NCI-H2107 treated with DMSO at 0.1 percent for 48 hours (cell line): ENCODE results near the gene COL2A1.

Source experiments
- DNase-seq: peaks from one replicate; lab custom pipeline; 2025; ENCODE audit not compliant: unreplicated experiment; lab: John Stamatoyannopoulos, UW

The COL2A1 gene

GRCh38 chr12:48031135-48031960 is 27.1 kb upstream of the COL2A1 start:
- no peak for DNase-seq

GRCh38 chr12:48030173-48030650 is 25.9 kb upstream of the COL2A1 start:
- peak; percentile 34 for DNase-seq

GRCh38 chr12:48029491-48030172 is 25.4 kb upstream of the COL2A1 start:
- no peak for DNase-seq

GRCh38 chr12:48028541-48029431 is 24.5 kb upstream of the COL2A1 start:
- no peak for DNase-seq

- no peak for DNase-seq
Measured at GRCh38 chr12:48027183-48028002, 23.1 kb upstream of the COL2A1 start.

- no peak for DNase-seq
Measured at GRCh38 chr12:48026060-48026827, 22.0 kb upstream of the COL2A1 start.

GRCh38 chr12:48025281-48025680 is 21.0 kb upstream of the COL2A1 start:
- DNase-seq, result no peak

- no peak for DNase-seq
Measured at GRCh38 chr12:48024735-48025134, 20.5 kb upstream of the COL2A1 start.

- DNase-seq, result peak; percentile 77
Measured at GRCh38 chr12:48023386-48023785, 19.1 kb upstream of the COL2A1 start.

GRCh38 chr12:48022676-48023385 is 18.6 kb upstream of the COL2A1 start:
- DNase-seq, result no peak

- no peak for DNase-seq
Measured at GRCh38 chr12:48022180-48022521, 17.9 kb upstream of the COL2A1 start.

GRCh38 chr12:48021485-48022179 is 17.4 kb upstream of the COL2A1 start:
- peak; percentile 74 for DNase-seq

- DNase-seq, result no peak
Measured at GRCh38 chr12:48019639-48020265, 15.5 kb upstream of the COL2A1 start.

- DNase-seq, result no peak
Measured at GRCh38 chr12:48018618-48018995, 14.3 kb upstream of the COL2A1 start.

GRCh38 chr12:48017921-48018617 is 13.8 kb upstream of the COL2A1 start:
- no peak for DNase-seq

- no peak for DNase-seq
Measured at GRCh38 chr12:48017496-48017895, 13.2 kb upstream of the COL2A1 start.

- no peak for DNase-seq
Measured at GRCh38 chr12:48016373-48017020, 12.2 kb upstream of the COL2A1 start.
